PC-9 (cell line): ENCODE data around the gene DCANP1.

Experiments
- EZH2 ChIP-seq: fragments of 200-600 bp; sonication (generic); IDR thresholded peaks from 2 replicates; pipeline ENCODE4 v1.8.0; 2017; ENCODE audit warnings: antibody characterized with exemption, low read depth
- TF ChIP-seq, protein P1 (sequence below): fragments of 200-600 bp; sonication (generic); conservative IDR thresholded peaks from 2 replicates; pipeline ENCODE4 v1.6.1; 2017; ENCODE audit warnings: mixed run types, antibody characterized with exemption, mild to moderate bottlenecking, moderate library complexity

GRCh38 chr5:135448791-135449507 is 1.8 kb upstream of the DCANP1 start:
- TF ChIP-seq, protein P1, sequence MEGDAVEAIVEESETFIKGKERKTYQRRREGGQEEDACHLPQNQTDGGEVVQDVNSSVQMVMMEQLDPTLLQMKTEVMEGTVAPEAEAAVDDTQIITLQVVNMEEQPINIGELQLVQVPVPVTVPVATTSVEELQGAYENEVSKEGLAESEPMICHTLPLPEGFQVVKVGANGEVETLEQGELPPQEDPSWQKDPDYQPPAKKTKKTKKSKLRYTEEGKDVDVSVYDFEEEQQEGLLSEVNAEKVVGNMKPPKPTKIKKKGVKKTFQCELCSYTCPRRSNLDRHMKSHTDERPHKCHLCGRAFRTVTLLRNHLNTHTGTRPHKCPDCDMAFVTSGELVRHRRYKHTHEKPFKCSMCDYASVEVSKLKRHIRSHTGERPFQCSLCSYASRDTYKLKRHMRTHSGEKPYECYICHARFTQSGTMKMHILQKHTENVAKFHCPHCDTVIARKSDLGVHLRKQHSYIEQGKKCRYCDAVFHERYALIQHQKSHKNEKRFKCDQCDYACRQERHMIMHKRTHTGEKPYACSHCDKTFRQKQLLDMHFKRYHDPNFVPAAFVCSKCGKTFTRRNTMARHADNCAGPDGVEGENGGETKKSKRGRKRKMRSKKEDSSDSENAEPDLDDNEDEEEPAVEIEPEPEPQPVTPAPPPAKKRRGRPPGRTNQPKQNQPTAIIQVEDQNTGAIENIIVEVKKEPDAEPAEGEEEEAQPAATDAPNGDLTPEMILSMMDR = no peak
- TF ChIP-seq EZH2 = no peak
